Activated CD4-positive, alpha-beta T cell treated with anti-CD3 and anti-CD28 coated beads, Interleukin-2, amount 50 U/mL, for 48 hours (primary cell): Measurements from ENCODE around the gene GABRB3.
A peak's percentile ranks its signal among the peaks of the same experiment; 100 is the strongest.

Source experiments
- DNase-seq, 2 experiments: peaks; one replicate each; pipeline ENCODE4 v3.0.0-alpha.2; 2020

GABRB3 gene

GRCh38 chr15:26670116-26670515 lies 102.8 kb downstream of the GABRB3 start:
- DNase-seq: no peak

- no peak for DNase-seq
Measured at GRCh38 chr15:26667222-26667988, 105.5 kb downstream of the GABRB3 start.

- no peak for DNase-seq
Measured at GRCh38 chr15:26665957-26666791, 106.7 kb downstream of the GABRB3 start.

GRCh38 chr15:26662283-26662682 lies 110.6 kb downstream of the GABRB3 start:
- no peak for DNase-seq

- DNase-seq: no peak
Measured at GRCh38 chr15:26661748-26662147, 111.1 kb downstream of the GABRB3 start.

GRCh38 chr15:26661107-26661506 lies 111.8 kb downstream of the GABRB3 start:
- DNase-seq: no peak

- DNase-seq: no peak
Measured at GRCh38 chr15:26660241-26660640, 112.6 kb downstream of the GABRB3 start.

- DNase-seq: no peak
Measured at GRCh38 chr15:26658290-26658689, 114.6 kb downstream of the GABRB3 start.

- DNase-seq: no peak
Measured at GRCh38 chr15:26656080-26656479, 116.8 kb downstream of the GABRB3 start.

GRCh38 chr15:26651909-26652308 lies 121.0 kb downstream of the GABRB3 start:
- no peak for DNase-seq

- DNase-seq: no peak
Measured at GRCh38 chr15:26648676-26649075, 124.2 kb downstream of the GABRB3 start.

- no peak for DNase-seq
Measured at GRCh38 chr15:26644948-26645347, 127.9 kb downstream of the GABRB3 start.

GRCh38 chr15:26641144-26641543 lies 131.7 kb downstream of the GABRB3 start:
- no peak for DNase-seq

GRCh38 chr15:26640601-26641000 lies 132.3 kb downstream of the GABRB3 start:
- DNase-seq: no peak

- DNase-seq: no peak
Measured at GRCh38 chr15:26639966-26640365, 132.9 kb downstream of the GABRB3 start.

GRCh38 chr15:26635614-26636013 lies 137.3 kb downstream of the GABRB3 start:
- DNase-seq: no peak

- no peak for DNase-seq
Measured at GRCh38 chr15:26635105-26635504, 137.8 kb downstream of the GABRB3 start.

- DNase-seq: no peak
Measured at GRCh38 chr15:26634319-26634718, 138.5 kb downstream of the GABRB3 start.

- no peak for DNase-seq
Measured at GRCh38 chr15:26632500-26632899, 140.4 kb downstream of the GABRB3 start.

GRCh38 chr15:26631894-26632293 lies 141.0 kb downstream of the GABRB3 start:
- no peak for DNase-seq

- DNase-seq: no peak
Measured at GRCh38 chr15:26630857-26631256, 142.0 kb downstream of the GABRB3 start.

- DNase-seq: peak in 1 of 2 experiments; percentile 5
Measured at GRCh38 chr15:26628879-26629529, 143.9 kb downstream of the GABRB3 start.

GRCh38 chr15:26628071-26628470 lies 144.8 kb downstream of the GABRB3 start:
- DNase-seq: no peak

GRCh38 chr15:26624128-26624527 lies 148.7 kb downstream of the GABRB3 start:
- no peak for DNase-seq
